ENCODE measurements around the gene C3orf70. TPM values are rescaled to one million over a fixed set of nuclear protein-coding genes. Genes with fewer than 3 reads are reported as not detected.

C3orf70 gene
- polyA plus RNA-seq, 4 donors = 7.2 to 9.8 (median 8.5) TPM

DNA sequence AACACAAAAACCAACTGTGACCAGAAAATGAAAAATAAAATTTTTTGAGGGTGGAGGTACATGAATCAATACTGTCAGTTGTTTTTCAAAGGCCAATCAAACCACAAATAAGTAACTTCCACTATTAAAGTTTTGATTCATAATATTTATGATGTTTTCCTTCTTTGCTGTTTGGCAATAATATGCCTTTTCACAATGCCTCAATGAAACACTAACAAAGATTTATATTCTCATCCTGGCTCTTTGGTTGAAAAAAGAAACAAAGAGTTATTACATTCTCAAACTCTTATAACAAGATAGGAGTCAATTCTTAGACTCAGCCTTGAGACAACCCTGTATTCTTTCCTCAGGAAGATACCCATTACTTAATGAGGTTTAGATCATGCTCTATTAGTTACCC is 63.1 kb downstream of the C3orf70 start:
- DNase-seq (ENCODE audit: low read depth in 4 of 4, low spot score in 3 of 4) = no peak

DNA sequence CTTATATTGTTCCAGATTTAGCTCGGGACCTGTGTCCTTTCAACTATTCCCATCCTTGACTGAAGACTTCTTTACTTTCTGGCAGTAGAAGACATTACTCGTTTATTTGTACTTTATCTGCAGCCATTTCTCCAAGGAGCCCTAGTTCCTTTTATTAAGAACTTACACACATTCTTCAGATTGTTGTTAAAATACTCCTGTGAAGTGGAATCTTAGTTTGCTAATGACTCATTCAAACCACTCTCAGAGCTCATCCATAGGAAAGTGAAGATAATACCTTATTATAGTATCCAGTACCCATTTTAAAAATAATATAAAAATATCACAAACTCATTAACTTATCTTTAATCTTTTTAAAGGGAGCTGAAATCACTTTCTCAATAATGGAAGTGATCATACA is 63.5 kb downstream of the C3orf70 start:
- no peak for DNase-seq (ENCODE audit: low read depth in 4 of 4, low spot score in 3 of 4)

DNA sequence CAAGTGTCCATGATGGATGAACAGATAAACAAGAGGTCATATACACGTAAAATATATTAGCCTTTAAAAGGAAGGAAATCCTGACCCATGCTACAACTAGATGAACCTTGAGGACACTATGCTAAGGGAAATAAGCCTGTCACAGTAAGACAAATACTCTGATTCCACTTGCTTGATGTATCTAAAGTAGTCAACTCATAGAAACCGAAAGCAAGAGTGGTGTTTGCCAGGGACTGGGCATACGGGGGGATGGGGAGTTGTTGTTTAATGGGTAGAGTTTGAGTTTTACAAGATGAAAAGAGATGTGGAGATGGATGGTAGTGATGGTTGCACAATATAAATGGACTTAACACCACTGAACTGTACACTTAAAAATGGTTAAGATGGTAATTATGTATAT is 65.4 kb downstream of the C3orf70 start:
- no peak for DNase-seq (ENCODE audit: low read depth in 4 of 4, low spot score in 3 of 4)

DNA sequence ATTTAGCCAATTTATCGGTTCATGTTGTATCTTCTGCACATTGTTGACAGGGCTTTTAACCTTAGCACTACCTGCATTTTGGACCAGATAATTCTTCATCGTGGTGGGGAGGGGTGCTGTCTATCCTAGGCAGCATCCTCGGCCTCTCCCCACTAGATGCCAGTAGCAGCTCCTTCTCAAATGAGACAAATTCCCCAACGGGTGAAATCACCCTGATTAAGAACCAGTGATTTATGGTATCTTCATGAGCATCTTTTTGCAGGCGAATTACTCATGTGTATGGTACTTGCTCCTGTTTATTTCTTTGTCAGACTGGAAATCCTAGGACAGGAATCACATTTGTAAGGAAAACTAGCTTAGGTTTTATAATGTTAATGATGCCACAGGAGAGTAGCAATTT is 68.0 kb downstream of the C3orf70 start:
- DNase-seq (ENCODE audit: low read depth in 4 of 4, low spot score in 3 of 4) = no peak

DNA sequence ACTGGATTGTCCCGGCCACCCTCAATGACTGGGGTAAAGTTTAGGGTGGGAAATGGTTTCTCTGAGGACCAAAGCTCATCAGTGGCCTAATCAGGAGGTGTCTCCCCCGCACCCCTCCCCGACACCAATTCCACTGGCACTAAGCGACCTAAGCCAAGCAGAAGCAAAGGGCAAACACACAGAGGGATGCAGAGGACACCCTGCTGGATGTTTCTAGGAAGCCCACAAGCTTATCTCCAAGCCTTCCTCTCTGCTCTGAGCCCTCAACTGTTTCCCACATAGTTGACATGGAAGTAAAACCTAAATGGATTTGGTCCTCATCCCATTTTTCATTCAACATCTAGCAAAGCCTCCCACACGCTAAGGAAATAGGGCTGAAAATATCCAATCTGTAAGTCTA is 68.5 kb downstream of the C3orf70 start:
- no peak for DNase-seq (ENCODE audit: low read depth in 4 of 4, low spot score in 3 of 4)

DNA sequence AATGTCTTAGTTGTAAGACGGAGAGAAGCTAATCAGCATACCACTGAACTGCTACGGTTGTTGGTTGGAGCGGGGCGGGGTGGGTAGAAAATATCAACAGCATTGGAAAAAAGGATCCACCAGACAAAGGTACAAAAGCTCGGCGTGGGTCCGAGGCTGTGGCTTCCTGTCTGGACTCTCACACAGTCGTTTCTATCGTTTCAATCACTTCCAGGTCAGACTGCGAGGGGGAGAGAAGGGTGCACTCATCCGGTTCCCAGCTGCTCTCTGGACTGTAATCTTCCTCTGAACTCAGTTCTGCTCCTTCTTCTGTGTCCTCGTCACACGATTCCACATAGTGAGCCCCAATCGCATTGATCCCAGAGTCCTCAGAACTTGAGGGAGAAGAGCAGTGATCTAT is 70.0 kb downstream of the C3orf70 start:
- DNase-seq (ENCODE audit: low read depth in 4 of 4, low spot score in 3 of 4) = no peak

DNA sequence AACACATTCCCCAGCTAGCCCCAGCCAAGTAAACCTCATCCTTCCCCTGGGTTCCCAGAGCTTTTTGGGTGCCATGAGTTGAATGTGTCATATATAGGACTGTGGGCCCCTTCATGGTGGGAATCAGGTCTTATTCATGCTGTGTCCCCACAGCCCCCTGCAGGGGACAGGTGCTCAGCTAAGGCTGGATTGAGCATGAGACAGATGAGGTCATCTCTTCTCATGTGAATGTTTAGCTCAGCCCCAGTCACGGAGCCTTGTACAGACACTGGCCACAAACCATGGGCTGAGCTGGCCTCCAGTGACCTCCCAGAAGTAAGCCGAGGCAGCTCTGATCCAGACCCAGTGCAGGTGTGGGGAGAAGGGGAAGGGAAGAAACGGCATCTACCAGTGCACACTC is 70.7 kb downstream of the C3orf70 start:
- DNase-seq (ENCODE audit: low read depth in 4 of 4, low spot score in 3 of 4) = no peak

DNA sequence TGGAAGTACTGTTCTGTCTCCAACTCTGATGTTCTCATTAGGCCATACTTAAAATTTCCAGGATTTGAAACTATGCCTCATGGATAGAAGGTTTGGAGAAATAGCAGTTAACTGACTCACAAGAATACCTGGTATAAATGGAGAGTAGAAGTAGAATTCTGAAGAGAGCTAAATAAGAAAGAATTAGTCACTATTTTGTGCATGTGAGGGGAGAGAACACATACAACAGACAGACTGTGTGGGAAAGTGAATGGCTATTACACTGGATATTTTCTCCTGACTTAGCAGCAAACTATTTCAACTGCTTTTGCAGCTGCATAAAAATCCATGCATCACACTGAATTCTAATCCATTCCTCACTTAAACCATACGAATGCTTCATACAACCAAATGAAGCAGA is 71.3 kb downstream of the C3orf70 start:
- DNase-seq (ENCODE audit: low read depth in 4 of 4, low spot score in 3 of 4) = no peak

DNA sequence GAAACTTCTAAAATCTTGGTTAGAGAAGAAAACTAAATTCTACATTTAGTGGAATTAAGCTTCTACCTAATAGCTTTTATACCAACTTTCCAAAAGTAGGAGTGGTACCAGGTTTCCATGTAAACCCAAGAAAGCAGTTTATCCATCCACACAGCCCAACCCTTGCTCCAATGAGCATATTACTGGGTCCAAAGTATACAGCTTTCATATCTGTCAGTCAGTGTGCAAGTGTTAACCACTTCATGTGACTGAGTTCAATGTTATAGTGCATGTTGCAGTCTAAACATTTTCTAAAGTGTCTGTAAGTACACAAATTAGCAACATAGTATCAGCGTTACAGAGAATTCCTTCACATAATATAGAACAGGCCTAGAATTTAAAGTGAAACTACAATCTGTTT is 73.2 kb downstream of the C3orf70 start:
- no peak for DNase-seq (ENCODE audit: low read depth in 4 of 4, low spot score in 3 of 4)

DNA sequence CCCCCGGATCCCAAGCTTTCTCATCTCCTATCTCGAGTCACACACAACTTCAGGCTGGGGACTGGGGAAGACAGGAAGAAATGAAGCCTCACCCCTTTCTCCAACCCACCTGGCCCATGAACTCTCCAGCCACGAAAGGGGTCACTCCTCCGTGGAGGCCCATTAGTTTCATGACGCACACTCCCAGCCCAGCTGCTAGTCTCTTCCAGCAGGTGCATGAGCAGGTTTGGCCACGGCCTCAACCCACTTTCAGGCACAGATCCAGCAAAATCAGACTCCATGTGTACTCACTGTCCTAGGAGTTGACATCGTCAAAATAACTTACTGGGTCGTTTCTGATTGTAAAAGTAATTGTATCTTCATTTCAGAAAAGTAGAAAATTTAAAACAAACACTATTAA is 76.6 kb downstream of the C3orf70 start:
- no peak for DNase-seq (ENCODE audit: low read depth in 4 of 4, low spot score in 3 of 4)

DNA sequence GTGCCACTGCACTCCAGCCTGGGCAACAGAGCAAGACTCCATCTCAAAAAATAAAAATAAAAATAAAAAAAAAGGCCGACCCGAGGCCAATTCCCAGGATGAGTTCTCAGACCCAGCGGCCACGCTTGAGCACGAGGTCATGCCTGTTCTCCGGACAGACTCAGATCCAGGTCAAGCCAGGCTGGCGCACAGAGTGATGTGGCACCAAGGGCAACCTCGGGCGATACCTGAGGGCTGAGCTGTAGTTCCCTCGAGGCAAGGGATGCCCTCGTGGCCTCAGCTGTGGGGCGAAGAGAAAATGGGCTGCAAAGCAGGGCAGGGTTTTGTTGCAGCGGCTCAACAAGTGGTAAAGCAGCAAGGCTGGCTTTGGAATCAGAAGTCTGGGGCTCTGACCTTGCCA is 77.3 kb downstream of the C3orf70 start:
- no peak for DNase-seq (ENCODE audit: low read depth in 4 of 4, low spot score in 3 of 4)

DNA sequence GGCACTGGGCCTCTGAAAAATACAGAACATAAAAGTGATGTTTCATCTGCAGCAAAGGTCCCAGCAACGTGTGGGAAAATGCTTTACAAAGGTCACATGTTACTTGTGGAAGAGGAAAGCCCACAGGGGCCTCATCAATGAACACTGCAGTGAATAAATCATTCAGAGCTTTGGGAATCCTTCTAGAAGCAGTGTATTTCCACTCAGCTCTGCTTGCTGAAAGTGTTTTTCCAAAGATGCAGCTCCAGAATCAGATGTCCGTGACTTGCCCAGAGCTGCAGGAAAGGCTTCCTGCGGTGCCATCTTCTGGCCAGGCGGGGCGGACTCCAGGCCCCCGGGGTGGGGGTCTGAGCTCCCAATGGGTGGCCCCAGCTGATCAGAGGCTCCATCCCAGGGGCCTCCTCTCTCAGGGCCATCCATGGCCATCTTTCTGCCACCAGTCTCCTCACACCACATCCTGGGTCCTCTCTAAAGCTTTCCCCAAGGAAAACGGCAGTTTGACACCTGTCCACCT is 81.5 kb downstream of the C3orf70 start:
- DNase-seq (ENCODE audit: low read depth in 4 of 4, low spot score in 3 of 4) = no peak

DNA sequence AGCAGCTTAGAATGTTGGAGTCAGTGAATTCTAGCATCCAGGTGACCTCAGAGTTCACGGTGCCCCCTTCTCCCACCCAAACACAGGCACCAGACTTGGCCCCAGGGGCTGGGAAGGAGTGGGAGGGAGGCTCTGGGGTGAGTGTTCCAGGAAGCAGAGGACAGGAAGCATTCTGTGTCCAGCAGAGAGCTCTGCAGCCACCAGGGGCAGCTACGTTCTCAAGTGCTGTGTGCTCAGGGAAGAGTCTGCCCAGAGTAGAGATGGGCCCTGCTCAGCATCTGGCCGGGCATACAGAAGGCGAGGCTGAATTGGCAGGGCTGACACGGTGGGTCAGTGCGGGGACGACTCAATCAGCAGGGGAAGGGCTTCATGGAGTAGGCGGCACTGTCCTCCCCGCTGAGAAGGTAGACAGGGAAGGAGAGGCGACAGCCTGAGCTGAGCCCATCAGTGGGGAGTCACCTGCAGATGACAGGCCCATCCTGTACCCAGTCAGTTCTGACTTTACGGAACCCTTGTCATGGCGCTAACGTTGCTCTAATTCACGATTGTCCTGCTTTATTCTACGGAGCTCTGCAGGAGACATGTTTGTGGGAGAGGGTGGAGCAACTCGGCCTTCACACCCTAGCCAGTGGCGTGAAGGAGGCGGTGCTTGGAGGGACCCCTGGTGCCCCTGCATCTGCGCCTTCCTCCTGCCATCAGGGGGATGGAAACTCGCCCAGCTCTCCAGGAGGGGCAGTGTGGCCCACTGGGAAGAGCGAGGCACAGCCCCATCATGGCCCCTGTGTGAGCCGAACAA is 82.2 kb downstream of the C3orf70 start:
- DNase-seq (ENCODE audit: low read depth in 4 of 4, low spot score in 3 of 4) = no peak

DNA sequence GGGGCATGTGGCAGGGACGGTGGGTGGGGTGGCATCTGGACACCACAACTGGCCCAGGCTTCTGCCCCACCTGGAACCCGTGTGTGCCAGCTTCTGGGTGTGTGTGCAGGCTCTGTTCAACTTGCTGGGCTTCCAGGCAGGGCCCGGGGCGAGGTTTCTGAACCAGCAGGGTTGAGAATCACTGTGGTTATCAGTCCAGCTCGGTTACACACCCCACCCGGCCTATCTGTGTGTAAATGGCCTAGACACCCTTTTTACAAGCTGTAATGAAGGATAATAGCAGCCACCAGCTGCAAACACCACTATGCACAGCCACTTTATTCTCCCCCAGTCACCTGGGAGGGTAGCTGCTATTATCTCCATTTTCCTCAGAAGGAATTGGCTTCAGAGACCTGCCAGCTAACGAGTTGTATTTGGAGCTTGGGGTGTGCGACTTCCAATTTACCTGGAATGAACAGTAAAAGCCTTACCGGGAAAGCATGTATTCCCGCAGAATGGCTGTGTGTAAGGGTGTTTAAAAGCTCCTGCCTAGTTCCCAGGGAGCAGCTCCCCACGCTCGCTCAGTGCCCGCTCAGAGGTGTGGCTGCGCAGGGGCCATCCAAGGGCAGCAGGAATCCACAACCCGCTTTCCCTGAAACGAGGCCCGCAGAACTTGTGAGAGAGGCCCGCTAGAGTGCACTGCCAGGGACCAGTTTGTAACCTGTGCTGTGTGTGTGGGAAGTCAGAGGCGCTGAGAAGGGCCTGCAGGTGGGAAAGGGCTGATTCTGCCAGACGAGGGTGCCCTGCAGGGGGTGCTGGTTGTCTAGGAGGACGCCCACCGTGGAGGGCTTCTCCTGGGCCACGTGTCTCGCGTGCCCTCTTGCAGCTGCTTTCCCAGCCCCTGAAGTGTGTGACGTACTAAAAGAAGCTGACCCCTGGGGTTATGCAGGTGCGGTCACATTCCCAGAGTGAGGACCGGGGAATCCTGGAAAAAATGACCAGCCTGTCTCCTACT is 83.5 kb downstream of the C3orf70 start:
- DNase-seq (ENCODE audit: low read depth in 4 of 4, low spot score in 3 of 4) = no peak

DNA sequence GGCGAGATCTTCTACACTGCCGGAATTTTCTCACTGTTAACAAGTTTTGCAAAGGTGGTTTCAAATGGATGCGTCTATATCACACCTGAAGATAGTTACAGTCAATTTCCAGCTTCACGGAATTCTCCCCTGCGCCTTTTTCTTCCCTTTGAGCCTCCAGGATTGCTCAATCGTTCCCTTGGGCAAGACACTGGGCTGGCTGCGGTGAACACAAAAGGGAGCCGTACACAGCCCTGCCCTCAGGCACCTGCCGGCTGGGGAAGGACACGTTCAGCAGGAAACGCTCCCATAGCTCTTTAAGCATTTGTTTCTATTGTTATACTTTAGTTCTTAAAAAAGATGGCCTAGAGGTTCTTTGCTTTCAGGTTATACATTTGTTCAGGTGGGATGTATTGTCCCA is 85.7 kb downstream of the C3orf70 start:
- no peak for DNase-seq (ENCODE audit: low read depth in 4 of 4, low spot score in 3 of 4)

DNA sequence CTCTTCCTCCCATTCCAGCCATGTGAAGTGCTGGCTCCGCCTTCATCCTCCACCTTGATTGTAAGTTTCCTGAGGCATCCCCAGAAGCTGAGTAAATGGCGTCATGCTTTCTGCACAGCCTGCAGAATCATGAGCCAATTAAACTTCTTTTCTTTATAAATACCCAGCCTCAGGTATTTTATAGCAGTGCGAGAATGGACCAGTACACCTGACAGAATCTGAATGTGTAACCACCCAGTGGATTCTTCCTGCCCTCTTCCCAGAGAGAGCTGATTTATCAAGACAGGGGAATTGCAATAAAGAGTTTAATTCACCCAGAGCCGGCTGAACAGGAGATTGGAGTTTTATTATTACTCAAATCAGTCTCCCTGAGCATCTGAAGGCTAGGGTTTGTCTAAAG is 86.6 kb downstream of the C3orf70 start:
- no peak for DNase-seq (ENCODE audit: low read depth in 4 of 4, low spot score in 3 of 4)

DNA sequence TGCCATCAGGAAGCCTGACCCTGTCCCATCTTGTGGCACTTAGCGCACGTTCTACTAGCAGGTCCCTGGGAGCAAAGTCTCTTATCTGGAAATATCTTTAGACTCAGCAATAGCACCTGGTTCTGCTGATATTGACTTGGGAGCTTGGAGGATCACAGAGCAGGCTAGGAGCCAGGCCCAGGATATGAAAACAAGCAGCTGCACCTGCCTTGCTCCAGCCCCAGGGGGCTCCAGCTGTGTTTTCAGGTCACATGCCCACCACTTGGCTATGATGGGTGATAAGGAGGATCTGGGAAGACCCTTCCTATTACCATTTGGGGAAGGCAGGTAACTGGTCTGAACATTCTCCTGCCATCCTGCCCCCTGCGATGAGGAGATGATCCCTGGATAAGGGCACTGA is 87.8 kb downstream of the C3orf70 start:
- no peak for DNase-seq (ENCODE audit: low read depth in 4 of 4, low spot score in 3 of 4)

DNA sequence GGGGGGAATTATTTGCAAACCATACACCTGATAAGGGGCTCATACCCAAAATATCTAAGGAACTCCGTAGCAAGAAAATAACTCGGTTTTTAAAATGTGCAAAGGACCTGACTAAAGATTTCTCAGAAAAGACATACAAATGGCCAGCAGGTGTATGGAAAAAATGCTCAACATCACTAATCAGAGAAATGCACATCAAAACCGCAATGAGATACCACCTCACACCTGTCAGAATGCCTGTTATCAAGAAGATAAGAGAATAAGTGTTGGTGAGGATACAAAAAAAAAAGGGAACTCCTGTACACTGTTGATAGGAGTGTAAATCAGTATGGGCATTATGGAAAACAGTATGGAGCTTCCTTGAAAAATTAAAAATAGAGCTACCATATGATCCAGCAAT is 89.4 kb downstream of the C3orf70 start:
- no peak for DNase-seq (ENCODE audit: low read depth in 4 of 4, low spot score in 3 of 4)

DNA sequence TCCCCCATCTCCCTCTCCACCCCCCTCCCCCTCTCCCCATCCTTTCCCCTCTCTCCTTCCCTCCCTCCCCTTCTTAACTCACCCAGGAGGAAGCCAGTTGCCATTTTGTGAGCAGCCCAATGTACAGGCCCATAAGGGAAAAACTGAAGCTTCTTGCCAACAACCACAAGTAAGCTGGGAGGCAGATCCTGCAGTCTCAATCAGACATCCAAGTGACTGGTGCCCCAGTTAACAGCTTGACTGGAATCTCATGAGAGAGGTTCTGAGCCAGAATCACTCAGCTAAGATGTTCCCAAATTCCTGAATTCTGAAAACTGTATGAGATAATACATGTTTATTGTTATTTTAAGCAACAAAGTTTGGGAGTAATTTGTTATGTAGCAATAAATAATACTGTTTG is 90.7 kb downstream of the C3orf70 start:
- DNase-seq (ENCODE audit: low read depth in 4 of 4, low spot score in 3 of 4) = no peak

DNA sequence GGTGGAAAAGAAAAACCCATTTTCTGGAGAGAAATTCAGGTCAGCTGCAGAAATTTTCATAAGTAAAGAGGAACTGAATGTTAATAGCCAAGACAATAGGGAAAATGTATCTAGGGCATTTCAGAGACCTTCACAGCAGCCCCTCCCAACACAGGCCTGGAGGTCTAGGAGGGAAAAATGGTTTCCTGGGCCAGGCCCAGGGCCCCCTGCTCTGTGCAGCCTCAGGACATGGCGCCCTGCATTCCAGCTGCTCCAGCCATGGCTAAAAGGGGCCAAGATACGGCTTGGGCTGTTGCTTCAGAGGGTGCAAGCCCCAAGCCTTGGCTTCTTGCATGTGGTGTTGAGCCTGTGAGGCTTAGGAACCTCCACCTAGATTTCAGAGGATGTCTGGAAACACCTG is 92.2 kb downstream of the C3orf70 start:
- DNase-seq (ENCODE audit: low read depth in 4 of 4, low spot score in 3 of 4) = no peak

DNA sequence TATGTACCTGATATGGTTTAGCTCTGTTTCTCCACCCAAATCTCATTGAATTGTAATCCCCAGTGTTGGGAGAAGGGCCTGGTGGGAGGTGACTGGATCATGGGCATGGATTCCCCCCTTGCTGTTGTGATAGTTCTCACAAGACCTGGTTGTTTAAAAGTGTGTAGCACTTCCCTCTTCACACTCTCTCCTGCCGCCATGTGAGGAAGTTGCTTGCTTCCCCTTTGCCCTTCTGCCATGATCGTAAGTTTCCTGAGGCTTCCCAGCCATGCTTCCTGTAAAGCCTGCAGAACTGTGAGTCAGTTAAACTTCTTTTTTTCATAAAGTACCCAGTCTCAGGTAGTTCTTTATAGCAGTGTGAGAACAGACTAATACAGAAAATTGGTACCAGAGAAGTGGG is 93.1 kb downstream of the C3orf70 start:
- DNase-seq (ENCODE audit: low read depth in 4 of 4, low spot score in 3 of 4) = no peak

DNA sequence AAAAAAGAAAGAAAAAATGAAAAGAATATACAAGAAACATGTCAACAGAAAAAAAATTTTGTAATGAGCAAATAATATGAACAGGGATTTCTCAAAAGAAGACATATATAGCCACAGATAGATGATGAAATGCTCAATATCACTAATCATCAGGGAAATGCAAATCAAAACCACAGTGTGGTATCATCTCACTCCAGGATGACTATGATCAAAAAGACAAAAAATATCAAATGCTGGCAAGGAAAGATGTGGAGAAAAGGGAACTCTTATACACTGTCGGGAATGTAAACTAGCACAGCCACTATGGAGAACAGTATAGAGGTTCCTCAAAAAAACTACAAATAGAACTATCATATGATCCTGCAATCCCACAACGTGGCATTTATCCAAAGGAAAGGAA is 94.1 kb downstream of the C3orf70 start:
- no peak for DNase-seq (ENCODE audit: low read depth in 4 of 4, low spot score in 3 of 4)

All from left renal pelvis (tissue), 4 donors.